Lower lobe of right lung (tissue), 2 donors: ENCODE measurements around the gene ARMC2. TPM values are rescaled to one million over a fixed set of nuclear protein-coding genes. Genes with fewer than 3 reads are reported as not detected.

Experiments used
- ATAC-seq, 2 donors: fragments of 200-7000 bp; cut with Tn5 transposase; one replicate each; pipeline ENCODE4 v1.9.1; 2020 to 2022; ENCODE audit warnings: mild to moderate bottlenecking in 2 of 2, moderate library complexity in 2 of 2
- DNase-seq: peaks from one replicate; pipeline ENCODE4 v3.0.0-alpha.2; 2020
- H3K27ac ChIP-seq: fragments of 200-600 bp; one replicate; pipeline ENCODE4 v1.8.0; 2022
- H3K27me3 ChIP-seq: fragments of 200-600 bp; one replicate; pipeline ENCODE4 v1.8.0; 2022; ENCODE audit warnings: low read depth
- H3K36me3 ChIP-seq: fragments of 200-600 bp; one replicate; pipeline ENCODE4 v1.8.0; 2022; ENCODE audit warnings: mild to moderate bottlenecking
- H3K4me1 ChIP-seq: fragments of 200-600 bp; one replicate; pipeline ENCODE4 v1.8.0; 2022
- H3K4me3 ChIP-seq: fragments of 200-600 bp; one replicate; pipeline ENCODE4 v1.8.0; 2022; ENCODE audit warnings: mild to moderate bottlenecking
- H3K9me3 ChIP-seq: fragments of 200-600 bp; one replicate; pipeline ENCODE4 v1.8.0; 2022
- CTCF ChIP-seq: fragments of 200-600 bp; IDR thresholded peaks from one replicate; pipeline ENCODE4 v1.8.0; 2022; ENCODE audit warnings: antibody characterized with exemption, mild to moderate bottlenecking
- intact Hi-C: fragments of 100-400 bp; cut with DNase I; formaldehyde crosslinking; loops from one replicate; pipeline ENCODE4 v1.11.0; 2022
- total RNA-seq: library from RNA; stranded (reverse); fragmentation: NEBNext Ultra II Directional; extraction: Animal tissue kit (Norgen Biotek cat#: 25700); gene quantifications from one replicate; pipeline ENCODE4 v1.2.1, GENCODE V29; 2021
- donor health status: DM: no; HTN: yes; CAD: no; lungs with severe emphysema.

ARMC2 gene
- total RNA-seq, 1 donor from 2014 or later: 10.8 TPM

GRCh38 chr6:108982154-108983113 is 134.2 kb downstream of the ARMC2 start:
- Histone ChIP-seq H3K36me3 (peaks cover 10% of the 10 kb centered on the region), H3K27me3 (no peaks in the 10 kb centered on the region), H3K27ac (no peak overlapping the region), H3K9me3 (no peaks in the 10 kb centered on the region), H3K4me1 (no peaks in the 10 kb centered on the region), H3K4me3 (no peak overlapping the region)
- intact Hi-C loops: no loop called here
- no peak for TF ChIP-seq CTCF
- DNase-seq (no peak), ATAC-seq (no peak)

- H3K4me3 ChIP-seq: no peak overlapping the region
- H3K9me3 ChIP-seq: no peaks in the 10 kb centered on the region
- H3K36me3 ChIP-seq: peaks cover 15% of the 10 kb centered on the region
- H3K27me3 ChIP-seq: no peaks in the 10 kb centered on the region
- no peak for TF ChIP-seq CTCF
- DNase-seq (no peak), ATAC-seq (no peak)
- intact Hi-C loops: no loop called here
- H3K27ac ChIP-seq: no peak overlapping the region
- H3K4me1 ChIP-seq: no peaks in the 10 kb centered on the region
Observed at GRCh38 chr6:108983151-108983550, 134.9 kb downstream of the ARMC2 start.

GRCh38 chr6:108985301-108985700 is 137.1 kb downstream of the ARMC2 start:
- H3K9me3 ChIP-seq: no peaks in the 10 kb centered on the region
- no peak for TF ChIP-seq CTCF
- DNase-seq (no peak), ATAC-seq (no peak)
- H3K27me3 ChIP-seq: no peaks in the 10 kb centered on the region
- peaks cover 35% of the 10 kb centered on the region for H3K36me3 ChIP-seq
- no peak overlapping the region for H3K4me3 ChIP-seq
- no peaks in the 10 kb centered on the region for H3K4me1 ChIP-seq
- no peak overlapping the region for H3K27ac ChIP-seq
- intact Hi-C loops: no loop called here

GRCh38 chr6:108987156-108987555 is 138.9 kb downstream of the ARMC2 start:
- peaks cover 52% of the 10 kb centered on the region for H3K36me3 ChIP-seq
- H3K4me3 ChIP-seq: no peak overlapping the region
- ATAC-seq (no peak), DNase-seq (no peak)
- H3K9me3 ChIP-seq: no peaks in the 10 kb centered on the region
- no peak for TF ChIP-seq CTCF
- H3K27ac ChIP-seq: peak overlapping the region; percentile 0
- no peaks in the 10 kb centered on the region for H3K4me1 ChIP-seq
- intact Hi-C loops: no loop called here
- H3K27me3 ChIP-seq: no peaks in the 10 kb centered on the region

- H3K36me3 ChIP-seq: peaks cover 64% of the 10 kb centered on the region
- peak; percentile 94 to 96 for ATAC-seq
- no peak for DNase-seq
- H3K27ac ChIP-seq: peak overlapping the region; percentile 76
- no peaks in the 10 kb centered on the region for H3K9me3 ChIP-seq
- H3K4me1 ChIP-seq: no peaks in the 10 kb centered on the region
- intact Hi-C loops: no loop called here
- TF ChIP-seq CTCF: no peak
- no peaks in the 10 kb centered on the region for H3K27me3 ChIP-seq
- no peak overlapping the region for H3K4me3 ChIP-seq
Observed at GRCh38 chr6:108988296-108988695, 140.1 kb downstream of the ARMC2 start.
